T-cell (primary cell): ENCODE measurements around the gene GLB1L3. TPM values are rescaled to one million over a fixed set of nuclear protein-coding genes. Genes with fewer than 3 reads are reported as not detected.
"Not testable (repeated sequence)": the region's sequence is repeated elsewhere in the genome, so short reads cannot be mapped to it uniquely, and the experiment has no call there.

Experiments
- ATAC-seq, 4 experiments: fragments of 200-7000 bp in 3 of 4; fragments of 150-1000 bp in 1 of 4; cut with Tn5 transposase; replicated peaks in 1 of 4; 1 replicate in 3 of 4; 2 replicates in 1 of 4; pipeline ENCODE4 v1.10.0; 2021; ENCODE audit warnings: moderate library complexity in 3 of 4, mild to moderate bottlenecking in 2 of 4, moderate number of reproducible peaks in 1 of 4
- CTCF ChIA-PET, 2 donors: fragments of 300-600 bp; sonication (Branson Sonifier 250); formaldehyde crosslinking; loops; one replicate each; lab custom pipeline; 2022; ENCODE audit warnings: antibody characterized with exemption in 2 of 2; lab: Charles Lee
- POLR2A ChIA-PET, 2 donors: fragments of 300-600 bp; sonication (Branson Sonifier 250); formaldehyde crosslinking; loops; one replicate each; lab custom pipeline; 2022; ENCODE audit warnings: antibody characterized with exemption in 2 of 2; lab: Charles Lee
- DNase-seq, 35 experiments: peaks; one replicate each; pipeline versions ENCODE4 v3.0.0 to v3.0.0-alpha.2; 2013 to 2023
- H3K27ac ChIP-seq: one replicate; pipeline ENCODE4 v1.5.1; 2013; ENCODE audit warnings: low read length
- H3K27me3 ChIP-seq, 2 experiments: replicated peaks in 1 of 2; 1 replicate in 1 of 2; 2 replicates in 1 of 2; pipeline versions ENCODE4 v1.6.1 to v1.7.0; 2013; ENCODE audit warnings: low read length in 1 of 2, mixed read lengths in 1 of 2; ENCODE audit not compliant: control insufficient read depth in 2 of 2, insufficient read depth in 2 of 2; ENCODE audit errors: extremely low read depth in 1 of 2
- H3K36me3 ChIP-seq, 2 donors: 1 replicate in 1 of 2; 2 replicates in 1 of 2; pipeline versions ENCODE4 v1.6.1 to v1.7.0; 2013; ENCODE audit warnings: low read length in 1 of 2; ENCODE audit not compliant: control insufficient read depth in 2 of 2, insufficient read depth in 1 of 2; ENCODE audit errors: extremely low read depth in 1 of 2
- H3K4me1 ChIP-seq, 2 experiments: 1 replicate in 1 of 2; 2 replicates in 1 of 2; pipeline versions ENCODE4 v1.6.1 to v1.7.0; 2013; ENCODE audit warnings: low read length in 2 of 2, mixed read lengths in 1 of 2; ENCODE audit not compliant: insufficient read depth in 2 of 2, control insufficient read depth in 1 of 2; ENCODE audit errors: extremely low read depth in 1 of 2
- H3K4me3 ChIP-seq, 2 donors: 1 replicate in 1 of 2; 2 replicates in 1 of 2; pipeline versions ENCODE4 v1.5.1 to v1.7.0; 2013; ENCODE audit warnings: mild to moderate bottlenecking in 2 of 2, low read length in 1 of 2, moderate library complexity in 1 of 2; ENCODE audit not compliant: control insufficient read depth in 1 of 2; ENCODE audit errors: extremely low read depth in 1 of 2
- H3K9me3 ChIP-seq: 2 replicates; pipeline ENCODE4 v1.7.0; 2013
- H3K27ac Mint-ChIP-seq, 2 donors: one replicate each; pipeline ENCODE4 v1.8.0; 2020 to 2021; ENCODE audit warnings: mild to moderate bottlenecking in 2 of 2, mixed read lengths in 2 of 2
- H3K27me3 Mint-ChIP-seq, 2 donors: one replicate each; pipeline ENCODE4 v1.8.0; 2021 to 2022; ENCODE audit warnings: mixed read lengths in 2 of 2
- H3K36me3 Mint-ChIP-seq: one replicate; pipeline ENCODE4 v1.8.0; 2021; ENCODE audit warnings: mixed read lengths
- H3K4me1 Mint-ChIP-seq, 3 donors: one replicate each; pipeline ENCODE4 v1.8.0; 2020 to 2022; ENCODE audit warnings: mixed read lengths in 3 of 3, mild to moderate bottlenecking in 1 of 3
- H3K4me3 Mint-ChIP-seq, 3 donors: one replicate each; pipeline ENCODE4 v1.8.0; 2020 to 2022; ENCODE audit warnings: mild to moderate bottlenecking in 3 of 3, mixed read lengths in 3 of 3, moderate library complexity in 3 of 3
- H3K9me3 Mint-ChIP-seq, 3 donors: one replicate each; pipeline ENCODE4 v1.8.0; 2020 to 2022; ENCODE audit warnings: mixed read lengths in 3 of 3
- WGBS: methylation state at CpG from one replicate; pipeline ENCODE4 v1.1.5; 2013; ENCODE audit warnings: missing lambda C conversion rate; ENCODE audit not compliant: insufficient coverage; 5-methylcytosine and 5-hydroxymethylcytosine counted together
- total RNA-seq, 35 experiments: library from RNA in 6 of 35; stranded (reverse) in 6 of 35; fragments of 120-200 nt in 1 of 35; gene quantifications; one replicate each; pipeline versions ENCODE4 v1.2.1 to v1.2.4 and lab custom pipeline; 2013 to 2026

The GLB1L3 gene
- total RNA-seq, 5 donors from 2014 or later (not counting 1 experiment from before 2014, with no cell fraction given): 1.3 to 2.8 (median 1.9) TPM

DNA sequence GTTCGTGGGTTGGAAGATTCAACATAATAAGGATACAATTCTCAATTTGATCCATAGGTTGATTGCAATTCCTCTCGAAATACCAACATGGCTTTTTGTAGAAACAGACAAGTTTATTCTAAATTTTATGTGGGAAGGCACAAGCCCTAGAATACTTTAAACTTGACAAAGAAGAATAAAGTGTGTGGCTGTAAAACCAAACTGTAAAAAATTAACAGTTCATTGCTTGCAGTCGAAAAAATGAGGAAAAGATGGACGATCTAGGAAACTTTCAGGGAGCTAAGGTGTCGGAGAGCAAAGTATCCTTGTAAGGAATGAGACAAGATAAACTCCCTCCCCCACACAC, 1.0 kb upstream of the GLB1L3 start:
- Histone ChIP-seq H3K9me3 (no peaks in the 10 kb centered on the region), H3K4me1 (peaks cover 17 to 30% of the 10 kb centered on the region in 2 experiments), H3K27ac (no peak overlapping the region), H3K36me3 (no peaks in the 10 kb centered on the region), H3K27me3 (peaks cover 5 to 17% of the 10 kb centered on the region in 2 experiments), H3K4me3 (peak overlapping the region; percentile 86 to 98)
- Mint-ChIP-seq H3K9me3 (peaks cover 0 to 4% (median 0%) of the 10 kb centered on the region in 3 donors), H3K27me3 (peaks cover 3 to 10% of the 10 kb centered on the region in 2 donors), H3K4me1 (peaks cover 54 to 56% (median 56%) of the 10 kb centered on the region in 3 donors), H3K36me3 (peaks cover 2% of the 10 kb centered on the region), H3K4me3 (peak overlapping the region; percentile 93 to 95 (median 94)), H3K27ac (peak overlapping the region; percentile 83 to 84)
- ChIA-PET POLR2A (interaction anchor here in 1 of 2 donors (0.8 kb wide), 1 partner anchor 51 kb away, joined by 6 read pairs; the partner anchor contains the start of gene NCAPD3), CTCF (interaction anchor here (0.6 to 1.9 kb wide), 7 partner anchors 9 to 21 kb away, joined by 3 to 7 read pairs (median 4); partner anchors contain the start of gene ACAD8 (in 1 of the 2))
- no peak for DNase-seq
- no peak for ATAC-seq
- no CpG with 5 or more reads among the region's 5 CpGs for WGBS

- H3K27ac Mint-ChIP-seq: peak overlapping the region in 1 of 2 donors; percentile 84
- no peak overlapping the region for H3K27ac ChIP-seq
- H3K4me1 Mint-ChIP-seq: peaks cover 41 to 43% (median 42%) of the 10 kb centered on the region in 3 donors
- H3K36me3 Mint-ChIP-seq: peaks cover under 1% of the 10 kb centered on the region
- peaks cover 0 to 4% (median 0%) of the 10 kb centered on the region in 3 donors for H3K9me3 Mint-ChIP-seq
- no peaks in the 10 kb centered on the region for H3K9me3 ChIP-seq
- ATAC-seq (peak in 3 of 4 experiments; percentile 10 to 23 (median 16)), DNase-seq (peak in 2 of 35 experiments; percentile 3 to 14)
- H3K27me3 Mint-ChIP-seq: peaks cover 3 to 10% of the 10 kb centered on the region in 2 donors
- 2% methylated on average over 88 of the region's 88 CpGs for whole genome bisulfite sequencing
- peaks cover 17 to 21% of the 10 kb centered on the region in 2 experiments for H3K4me1 ChIP-seq
- H3K4me3 ChIP-seq: peak overlapping the region; percentile 86 to 98
- no peaks in the 10 kb centered on the region for H3K36me3 ChIP-seq
- peak overlapping the region; percentile 93 to 95 (median 94) for H3K4me3 Mint-ChIP-seq
- CTCF ChIA-PET: interaction anchor here (0.9 to 1.4 kb wide), 7 partner anchors 10 to 53 kb away, joined by 3 to 10 read pairs (median 6); partner anchors contain the start of genes ACAD8 (in 1 of the 2), NCAPD3 (in 1 of the 2) and THYN1 (in 1 of the 2)
- peaks cover 5 to 17% of the 10 kb centered on the region in 2 experiments for H3K27me3 ChIP-seq
- POLR2A ChIA-PET: no interaction called here
These were observed 410 bp downstream of the GLB1L3 start for GRCh38 chr11:134276396-134277182.

- CTCF ChIA-PET: interaction anchor here in 1 of 2 donors (0.7 to 0.8 kb wide), 2 partner anchors 15 to 308 kb away, joined by 4 to 7 read pairs; no protein-coding TSS in a partner anchor
- WGBS: 58% methylated on average over 28 of the region's 36 CpGs
- Histone ChIP-seq H3K27me3 (peaks cover 5 to 20% of the 10 kb centered on the region in 2 experiments), H3K4me3 (peak overlapping the region in 1 of 2 donors; percentile 98), H3K27ac (no peak overlapping the region), H3K9me3 (no peaks in the 10 kb centered on the region), H3K36me3 (no peaks in the 10 kb centered on the region), H3K4me1 (peaks cover 17 to 21% of the 10 kb centered on the region in 2 experiments)
- Mint-ChIP-seq H3K4me3 (peak overlapping the region; percentile 77 to 89 (median 79)), H3K9me3 (peaks cover 0 to 4% (median 0%) of the 10 kb centered on the region in 3 donors), H3K27ac (no peak overlapping the region), H3K4me1 (peaks cover 36 to 39% (median 38%) of the 10 kb centered on the region in 3 donors), H3K27me3 (peaks cover 3 to 10% of the 10 kb centered on the region in 2 donors), H3K36me3 (no peaks in the 10 kb centered on the region)
- ATAC-seq (no peak), DNase-seq (peak in 1 of 35 experiments; percentile 4)
- POLR2A ChIA-PET: interaction anchor here in 1 of 2 donors (0.9 kb wide), 1 partner anchor 14 kb away, joined by 3 read pairs; no protein-coding TSS in a partner anchor
These were observed 1.2 kb downstream of the GLB1L3 start for GRCh38 chr11:134277183-134278001.

- H3K27me3 Mint-ChIP-seq: peaks cover 3 to 10% of the 10 kb centered on the region in 2 donors
- POLR2A ChIA-PET: no interaction called here
- Histone ChIP-seq H3K9me3 (no peaks in the 10 kb centered on the region), H3K4me1 (peaks cover 14 to 16% of the 10 kb centered on the region in 2 experiments), H3K4me3 (no peak overlapping the region), H3K27ac (no peak overlapping the region), H3K36me3 (no peaks in the 10 kb centered on the region), H3K27me3 (peaks cover 5 to 22% of the 10 kb centered on the region in 2 experiments)
- whole genome bisulfite sequencing: 93% methylated on average over 3 of the region's 4 CpGs
- peaks cover 27 to 30% (median 29%) of the 10 kb centered on the region in 3 donors for H3K4me1 Mint-ChIP-seq
- no peak overlapping the region for H3K27ac Mint-ChIP-seq
- H3K4me3 Mint-ChIP-seq: no peak overlapping the region
- H3K9me3 Mint-ChIP-seq: peaks cover 0 to 4% (median 0%) of the 10 kb centered on the region in 3 donors
- CTCF ChIA-PET: interaction anchor here in 1 of 2 donors (0.6 to 1.2 kb wide), 4 partner anchors 15 to 309 kb away, joined by 3 to 7 read pairs (median 4); no protein-coding TSS in a partner anchor
- no peak for DNase-seq
- no peaks in the 10 kb centered on the region for H3K36me3 Mint-ChIP-seq
- no peak for ATAC-seq
These were observed 2.2 kb downstream of the GLB1L3 start for GRCh38 chr11:134278356-134278755.

DNA sequence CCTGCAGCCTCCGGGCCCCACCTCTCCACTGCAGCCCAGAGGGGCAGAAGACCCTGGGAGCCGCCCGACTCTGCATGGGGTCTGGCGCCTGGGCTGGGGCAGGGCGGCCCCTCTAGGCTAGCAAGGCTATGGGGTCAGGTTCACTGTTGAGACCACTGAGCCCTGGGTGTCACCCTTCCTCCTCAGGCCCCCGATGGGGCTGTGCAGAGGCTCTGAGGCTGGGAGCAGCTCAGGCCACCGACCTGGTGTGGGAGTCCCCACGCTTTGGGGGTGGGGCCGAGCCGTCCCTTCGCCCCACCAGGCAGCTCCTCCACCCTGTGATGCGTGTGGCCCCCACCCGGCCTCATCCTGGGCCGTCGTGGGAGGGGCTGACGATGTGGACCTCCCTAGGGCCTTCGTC, 5.5 kb downstream of the GLB1L3 start:
- H3K9me3 Mint-ChIP-seq, H3K27ac Mint-ChIP-seq, H3K36me3 ChIP-seq, H3K4me3 Mint-ChIP-seq, CTCF ChIA-PET, H3K4me1 ChIP-seq, H3K9me3 ChIP-seq, H3K27me3 Mint-ChIP-seq, ATAC-seq, H3K36me3 Mint-ChIP-seq, H3K4me1 Mint-ChIP-seq, H3K27ac ChIP-seq, H3K4me3 ChIP-seq: not testable (repeated sequence)
- POLR2A ChIA-PET: interaction anchor here in 1 of 2 donors (0.6 kb wide), 1 partner anchor 160 kb away, joined by 5 read pairs; no protein-coding TSS in a partner anchor
- peak in 1 of 35 experiments; percentile 23 for DNase-seq
- WGBS: no CpG with 5 or more reads among the region's 17 CpGs
- peaks cover 5 to 18% of the 10 kb centered on the region in 2 experiments for H3K27me3 ChIP-seq
